Spleen (tissue), 11 donors: ENCODE data around the gene PARP6. TPM values are rescaled to one million over a fixed set of nuclear protein-coding genes. Genes with fewer than 3 reads are reported as not detected.
A peak's percentile ranks its signal among the peaks of the same experiment; 100 is the strongest.

Experiments
- DNase-seq: peaks from one replicate; pipeline ENCODE4 v3.0.0-alpha.2; 2020
- H3K27ac ChIP-seq, 8 donors: fragments of 200-600 bp; sonication (generic) in 7 of 8; 1 replicate in 4 of 8; 2 replicates in 4 of 8; pipeline versions ENCODE4 v1.5.0 to v1.8.0; 2016 to 2021; ENCODE audit warnings: inconsistent platforms in 4 of 8, mild to moderate bottlenecking in 4 of 8, moderate library complexity in 1 of 8
- H3K27me3 ChIP-seq, 7 donors: fragments of 200-600 bp; sonication (generic) in 6 of 7; replicated peaks in 1 of 7; 1 replicate in 4 of 7; 2 replicates in 3 of 7; pipeline versions ENCODE4 v1.5.0 to v1.8.0; 2016 to 2021; ENCODE audit warnings: inconsistent platforms in 3 of 7, mild to moderate bottlenecking in 1 of 7
- H3K36me3 ChIP-seq, 6 donors: fragments of 200-600 bp; sonication (generic) in 5 of 6; 1 replicate in 4 of 6; 2 replicates in 2 of 6; pipeline versions ENCODE4 v1.5.0 to v1.8.0; 2016 to 2021; ENCODE audit warnings: inconsistent platforms in 2 of 6
- H3K4me1 ChIP-seq, 6 donors: fragments of 200-600 bp; sonication (generic) in 5 of 6; 1 replicate in 3 of 6; 2 replicates in 3 of 6; pipeline versions ENCODE4 v1.5.0 to v1.8.0; 2016 to 2021; ENCODE audit warnings: inconsistent platforms in 3 of 6
- H3K4me3 ChIP-seq, 8 donors: fragments of 200-600 bp; sonication (generic) in 7 of 8; 1 replicate in 4 of 8; 2 replicates in 4 of 8; pipeline versions ENCODE4 v1.5.0 to v1.8.0; 2016 to 2021; ENCODE audit warnings: inconsistent platforms in 4 of 8, mild to moderate bottlenecking in 4 of 8, moderate library complexity in 2 of 8
- H3K9me3 ChIP-seq, 8 donors: fragments of 200-600 bp; sonication (generic) in 7 of 8; 1 replicate in 4 of 8; 2 replicates in 4 of 8; pipeline versions ENCODE4 v1.5.0 to v1.8.0; 2016 to 2021; ENCODE audit warnings: inconsistent platforms in 4 of 8
- CTCF ChIP-seq, 11 experiments: fragments of 200-600 bp in 7 of 11; fragments of 450-650 bp in 4 of 11; sonication (generic) in 4 of 11; IDR thresholded peaks in 8 of 11; conservative IDR thresholded peaks in 3 of 11; 1 replicate in 7 of 11; 2 replicates in 4 of 11; pipeline versions ENCODE4 v1.4.0 to v1.8.0; 2016 to 2021; ENCODE audit warnings: antibody characterized with exemption in 11 of 11, inconsistent platforms in 4 of 11, mild to moderate bottlenecking in 1 of 11
- POLR2A ChIP-seq, 3 donors: fragments of 450-650 bp; IDR thresholded peaks; one replicate each; pipeline ENCODE4 v1.5.1; 2017; ENCODE audit warnings: antibody characterized with exemption in 3 of 3, mild to moderate bottlenecking in 1 of 3
- POLR2AphosphoS5 ChIP-seq, 3 donors: sonication (generic); formaldehyde crosslinking; IDR thresholded peaks; one replicate each; pipeline ENCODE4 v1.5.1; 2017; ENCODE audit warnings: antibody characterized with exemption in 3 of 3
- WGBS, 5 donors: extraction: QIAGEN DNeasy Blood & Tissue Kit in 3 of 5; methylation state at CpG; one replicate each; pipeline versions ENCODE4 v1.1.5 to v1.1.7; 2013 to 2018; 5-methylcytosine and 5-hydroxymethylcytosine counted together
- intact Hi-C: fragments of 100-400 bp; cut with DNase I; formaldehyde crosslinking; loops from one replicate; pipeline ENCODE4 v1.15.0; 2023; ENCODE audit warnings: low total_unique reads
- polyA plus RNA-seq, 3 donors: library from polyadenylated mRNA; stranded (reverse); fragments of 200-250 nt; gene quantifications; one replicate each; pipeline ENCODE4 v1.2.1, GENCODE V29; 2013
- total RNA-seq, 7 donors: library from RNA; depleted of rRNA in 3 of 7; stranded (reverse); fragments of >200 nt in 3 of 7; fragmentation: NEBNext Ultra II Directional in 4 of 7; extraction: Animal tissue kit (Norgen Biotek cat#: 25700) in 4 of 7; gene quantifications; one replicate each; pipeline versions ENCODE4 v1.1.0 to v1.2.1, GENCODE V29; 2016 to 2021
- donor health status: healthy with polysubstance abuse.
- donor health status: DM: no; HTN: no; CAD: no; lungs with moderate emphysema.
- donor health status: DM: no; HTN: no; CAD: no.
- donor health status: Bipolar disorder and iron deficiency.
- donor health status: healthy.
- donor health status: DM: no; HTN: no; CAD: no.
- donor health status: DM: yes; HTN: yes; CAD: no.

The PARP6 gene
- total and polyA plus RNA-seq, 10 donors, result 43.9 to 99.5 (median 69.1) TPM

DNA sequence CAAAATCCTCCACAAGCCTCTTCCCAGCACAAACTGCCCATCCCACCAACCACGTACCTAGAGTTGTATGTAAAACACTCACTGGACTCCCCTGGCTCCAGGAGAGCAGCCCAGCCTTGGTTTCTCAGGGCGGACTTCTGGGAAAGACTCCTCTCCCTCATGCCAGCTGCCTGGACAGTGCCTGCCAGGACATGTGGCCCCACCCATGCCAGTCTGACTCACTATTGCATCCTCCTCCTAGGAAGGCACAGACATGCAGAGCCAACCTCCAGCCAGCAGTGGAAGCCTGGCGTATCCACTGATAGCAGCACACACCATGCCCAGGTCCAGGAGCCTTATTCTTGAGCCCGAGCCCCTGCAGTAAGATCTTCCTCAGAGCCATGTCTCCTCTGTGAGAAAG is 50.0 kb downstream of the PARP6 start:
- 73 to 80% (median 77%) methylated on average over 4 of the region's 4 CpGs for WGBS, 5 donors
- Histone ChIP-seq H3K4me3 (no peak overlapping the region), H3K4me1 (peaks cover 15 to 82% (median 57%) of the 10 kb centered on the region in 6 donors), H3K9me3 (no peaks in the 10 kb centered on the region), H3K36me3 (peaks cover 0 to 74% (median 24%) of the 10 kb centered on the region in 6 donors), H3K27me3 (no peaks in the 10 kb centered on the region), H3K27ac (peak overlapping the region in 6 of 8 donors; percentile 22 to 74 (median 52))
- TF ChIP-seq POLR2AphosphoS5 (IDR thresholded peaks at IDR 0.05) (peak; percentile 48 to 56 (median 52)), POLR2A (IDR thresholded peaks at IDR 0.05) (no peak)
- no peak for DNase-seq
- intact Hi-C loops, result no loop called here

DNA sequence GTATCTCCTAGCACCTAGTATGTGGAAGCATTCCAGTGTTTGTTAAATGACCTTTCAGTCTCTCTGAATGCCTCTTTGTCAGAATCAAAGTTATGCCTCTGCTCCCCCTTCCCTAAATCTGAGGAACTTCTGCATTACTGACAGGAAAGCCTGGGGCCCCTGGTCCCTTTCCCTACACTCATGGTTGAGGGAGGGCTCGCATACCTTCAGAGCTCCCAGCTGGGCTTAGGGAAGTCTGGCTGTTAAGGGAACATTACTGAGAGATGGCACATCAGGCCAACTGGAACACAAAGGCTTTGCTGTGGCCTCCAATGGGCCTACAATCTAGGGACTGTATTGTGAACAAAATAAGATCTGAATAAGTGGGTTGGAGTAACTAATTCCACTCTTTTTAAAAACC is 51.7 kb downstream of the PARP6 start:
- H3K27ac ChIP-seq, result peak overlapping the region in 3 of 8 donors; percentile 28 to 51 (median 36)
- no peaks in the 10 kb centered on the region for H3K9me3 ChIP-seq
- H3K27me3 ChIP-seq, result no peaks in the 10 kb centered on the region
- no peak overlapping the region for H3K4me3 ChIP-seq
- H3K36me3 ChIP-seq, result peaks cover 5 to 91% (median 41%) of the 10 kb centered on the region in 6 donors
- TF ChIP-seq POLR2A (IDR thresholded peaks at IDR 0.05) (no peak), POLR2AphosphoS5 (IDR thresholded peaks at IDR 0.05) (no peak), CTCF (IDR thresholded peaks at IDR 0.05 in 8 of 11, conservative IDR thresholded peaks at IDR 0.05 in 3 of 11) (no peak)
- DNase-seq, result no peak
- intact Hi-C loops, result no loop called here
- peaks cover 0 to 65% (median 40%) of the 10 kb centered on the region in 6 donors for H3K4me1 ChIP-seq
- WGBS, 5 donors, result 22 to 67% (median 48%) methylated on average over 1 of the region's 1 CpG

GRCh38 chr15:72217216-72217615 is 55.1 kb downstream of the PARP6 start:
- no peak overlapping the region for H3K27ac ChIP-seq
- no peaks in the 10 kb centered on the region for H3K9me3 ChIP-seq
- no peaks in the 10 kb centered on the region for H3K27me3 ChIP-seq
- no peak for DNase-seq
- H3K36me3 ChIP-seq, result peaks cover 5 to 95% (median 76%) of the 10 kb centered on the region in 6 donors
- WGBS, 5 donors, result 81 to 96% (median 91%) methylated on average over 4 of the region's 4 CpGs
- peaks cover 0 to 30% (median 16%) of the 10 kb centered on the region in 6 donors for H3K4me1 ChIP-seq
- no peak overlapping the region for H3K4me3 ChIP-seq
- TF ChIP-seq CTCF (IDR thresholded peaks at IDR 0.05 in 8 of 11, conservative IDR thresholded peaks at IDR 0.05 in 3 of 11) (no peak), POLR2AphosphoS5 (IDR thresholded peaks at IDR 0.05) (no peak), POLR2A (IDR thresholded peaks at IDR 0.05) (no peak)
- intact Hi-C loops, result no loop called here

DNA sequence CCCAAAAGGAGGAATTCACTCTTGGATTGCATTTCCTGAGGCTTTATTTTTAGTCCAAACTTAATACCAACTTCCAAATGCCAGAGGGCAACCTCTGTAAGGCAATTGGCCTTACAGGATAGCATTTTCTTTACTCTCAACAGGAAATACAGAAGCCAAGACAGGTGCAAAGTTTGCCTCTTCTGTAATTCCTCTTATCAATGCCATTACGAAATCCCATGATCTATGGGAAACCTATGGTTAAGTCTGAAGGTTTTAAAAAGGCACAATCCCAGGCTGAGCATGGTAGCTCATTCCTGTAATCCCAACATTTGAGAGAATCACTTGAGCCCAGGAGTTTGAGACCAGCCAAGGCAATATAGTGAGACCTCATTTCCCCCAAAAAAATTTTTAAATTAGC is 56.3 kb downstream of the PARP6 start:
- Histone ChIP-seq H3K4me3 (no peak overlapping the region), H3K4me1 (peaks cover 0 to 19% (median 8%) of the 10 kb centered on the region in 6 donors), H3K9me3 (no peaks in the 10 kb centered on the region), H3K27me3 (no peaks in the 10 kb centered on the region), H3K27ac (no peak overlapping the region), H3K36me3 (peaks cover 5 to 100% (median 87%) of the 10 kb centered on the region in 6 donors)
- TF ChIP-seq POLR2A (IDR thresholded peaks at IDR 0.05) (no peak), POLR2AphosphoS5 (IDR thresholded peaks at IDR 0.05) (no peak), CTCF (IDR thresholded peaks at IDR 0.05 in 8 of 11, conservative IDR thresholded peaks at IDR 0.05 in 3 of 11) (no peak)
- intact Hi-C loops, result no loop called here
- DNase-seq, result no peak
- WGBS, 5 donors, result 77 to 94% (median 88%) methylated on average over 1 of the region's 1 CpG
